HG03342 (cell line): Measurements from ENCODE around the gene SNX8.
"Not testable (repeated sequence)": the region's sequence is repeated elsewhere in the genome, so short reads cannot be mapped to it uniquely, and the experiment has no call there.

Experiments used
- ATAC-seq: cut with Tn5 transposase; IDR thresholded peaks from one replicate; pipeline ENCODE4 v1.9.1; 2021; ENCODE audit warnings: mild to moderate bottlenecking, moderate library complexity; ENCODE audit not compliant: unreplicated experiment

SNX8 gene

GRCh38 chr7:2330493-2330892 lies 16.3 kb upstream of the SNX8 start:
- no peak for ATAC-seq

DNA sequence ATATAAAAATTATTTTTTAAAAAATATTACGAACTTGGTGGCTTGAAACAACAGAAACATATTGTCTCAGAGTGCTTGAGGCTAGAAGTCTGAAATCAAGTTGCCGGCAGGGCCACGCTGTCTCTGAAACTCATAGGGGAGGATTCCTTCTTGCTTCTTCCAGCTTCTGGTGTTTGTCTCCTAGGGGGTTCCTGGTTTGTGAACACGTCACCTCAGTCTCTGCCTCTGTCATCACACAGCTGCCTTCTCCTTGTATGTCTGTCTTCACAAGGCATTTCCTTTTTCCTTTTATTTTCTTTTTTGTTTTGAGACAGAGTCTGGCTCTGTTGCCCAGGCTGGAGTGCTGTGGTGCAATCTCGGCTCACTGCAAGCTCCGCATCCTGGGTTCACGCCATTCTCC lies 12.7 kb upstream of the SNX8 start:
- ATAC-seq, result no peak

- no peak for ATAC-seq
Observed at GRCh38 chr7:2325162-2325561, 10.9 kb upstream of the SNX8 start.

DNA sequence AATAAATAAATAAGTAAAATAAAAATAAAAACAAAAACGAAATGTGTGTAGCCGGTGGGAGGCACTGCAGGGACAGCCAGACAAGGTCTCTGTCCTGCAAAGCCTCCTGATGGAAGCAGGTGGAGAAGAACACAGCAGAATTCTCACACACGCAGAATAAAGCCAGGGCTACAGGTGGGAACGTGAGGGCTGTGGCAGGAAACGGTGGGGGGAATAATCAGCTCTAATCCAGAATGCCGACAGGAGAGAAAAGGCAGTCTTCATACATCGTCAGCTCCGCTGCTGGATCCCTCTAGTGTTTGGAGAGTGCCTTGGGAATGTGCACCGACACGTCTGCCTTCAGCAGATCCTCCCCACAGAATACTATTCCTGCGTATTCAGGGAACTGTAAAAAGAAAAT lies 6.8 kb upstream of the SNX8 start:
- no peak for ATAC-seq

DNA sequence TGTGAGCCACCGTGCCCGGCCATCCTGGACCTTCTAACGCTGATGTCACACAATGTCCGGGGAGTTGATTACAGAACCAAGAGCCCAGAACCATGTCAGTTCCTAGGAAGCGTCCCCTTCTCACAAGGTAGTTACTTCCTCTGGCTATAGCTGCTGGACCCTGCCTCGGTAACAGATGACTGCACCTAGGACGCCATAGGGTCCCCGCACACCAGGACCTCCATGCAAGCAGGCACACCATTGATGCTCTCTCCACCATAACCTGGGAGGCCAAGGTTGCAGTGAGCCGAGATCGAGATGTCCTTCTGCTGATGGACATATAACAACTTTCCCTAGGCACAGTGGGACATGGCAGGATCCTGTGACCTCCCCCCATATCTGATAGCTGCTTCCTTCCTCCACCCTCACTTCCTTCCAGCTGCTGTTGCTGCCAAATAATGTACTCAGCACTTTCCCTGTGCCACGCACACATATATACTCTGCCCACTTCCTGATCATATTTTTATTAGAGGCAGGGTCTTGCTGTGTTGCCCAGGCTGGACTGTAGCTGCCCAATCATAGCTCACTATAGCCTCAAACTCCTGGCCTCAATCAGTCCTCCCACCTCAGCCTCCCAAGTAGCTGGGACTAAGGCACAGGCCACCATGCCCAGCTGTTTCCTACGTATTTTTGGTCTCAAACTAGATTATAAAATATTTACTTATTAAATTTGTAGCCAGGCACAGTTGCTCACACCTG lies 3.5 kb upstream of the SNX8 start:
- ATAC-seq, result no peak

GRCh38 chr7:2316578-2316977 lies 2.3 kb upstream of the SNX8 start:
- ATAC-seq, result no peak

DNA sequence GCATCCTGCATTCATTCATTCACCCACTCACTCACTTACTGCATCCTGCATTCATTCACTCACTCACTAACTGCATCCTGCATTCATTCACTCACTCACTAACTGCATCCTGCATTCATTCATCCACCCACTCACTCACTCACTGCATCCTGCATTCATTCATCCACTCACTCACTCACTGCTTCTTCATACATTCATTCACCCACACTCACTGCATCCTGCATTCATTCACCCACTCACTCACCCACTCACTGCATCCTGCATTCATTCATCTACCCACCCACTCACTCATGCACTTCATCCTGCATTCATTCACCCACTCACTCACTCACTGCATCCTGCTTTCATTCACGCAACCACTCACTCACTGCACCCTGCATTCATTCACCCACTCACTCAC lies 1.5 kb upstream of the SNX8 start:
- no peak for ATAC-seq

GRCh38 chr7:2314956-2315530 lies 802 bp upstream of the SNX8 start:
- ATAC-seq, result not testable (repeated sequence)

DNA sequence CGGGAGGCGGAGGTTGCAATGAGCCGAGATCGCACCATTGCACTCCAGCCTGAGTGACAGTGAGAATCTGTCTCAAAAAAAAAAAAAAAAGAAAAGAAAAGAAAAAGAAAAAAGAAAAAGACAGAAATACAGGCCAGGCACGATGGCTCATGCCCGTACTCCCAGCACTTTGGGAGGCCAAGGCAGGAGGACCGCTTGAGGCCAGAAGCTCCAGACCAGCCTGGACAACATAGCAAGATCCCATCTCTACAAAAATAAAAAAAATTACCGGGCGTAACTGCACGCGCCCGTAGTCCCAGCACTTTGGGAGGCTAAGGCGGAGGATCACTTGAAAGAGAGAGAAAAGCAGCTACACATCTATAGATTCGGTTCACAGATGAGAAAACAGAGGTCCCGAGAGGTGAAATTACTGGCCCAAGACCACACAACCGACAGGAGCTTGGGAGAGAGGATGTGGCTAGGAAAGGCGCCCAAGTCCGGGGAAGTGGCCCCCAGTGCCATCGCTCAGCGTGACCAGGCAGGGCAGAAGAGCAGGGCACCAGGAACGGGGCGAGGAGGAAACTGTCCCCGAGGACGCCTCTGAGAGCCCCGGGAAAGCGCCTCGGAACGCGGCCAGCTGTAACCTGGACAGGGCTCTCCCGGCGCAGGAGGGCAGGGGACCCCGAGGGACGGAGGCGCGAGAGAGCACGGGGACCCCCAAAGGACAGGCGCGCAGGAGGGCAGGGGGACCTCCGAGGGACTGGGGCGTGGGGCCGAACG lies 612 bp downstream of the SNX8 start:
- ATAC-seq, result peak; percentile 1

DNA sequence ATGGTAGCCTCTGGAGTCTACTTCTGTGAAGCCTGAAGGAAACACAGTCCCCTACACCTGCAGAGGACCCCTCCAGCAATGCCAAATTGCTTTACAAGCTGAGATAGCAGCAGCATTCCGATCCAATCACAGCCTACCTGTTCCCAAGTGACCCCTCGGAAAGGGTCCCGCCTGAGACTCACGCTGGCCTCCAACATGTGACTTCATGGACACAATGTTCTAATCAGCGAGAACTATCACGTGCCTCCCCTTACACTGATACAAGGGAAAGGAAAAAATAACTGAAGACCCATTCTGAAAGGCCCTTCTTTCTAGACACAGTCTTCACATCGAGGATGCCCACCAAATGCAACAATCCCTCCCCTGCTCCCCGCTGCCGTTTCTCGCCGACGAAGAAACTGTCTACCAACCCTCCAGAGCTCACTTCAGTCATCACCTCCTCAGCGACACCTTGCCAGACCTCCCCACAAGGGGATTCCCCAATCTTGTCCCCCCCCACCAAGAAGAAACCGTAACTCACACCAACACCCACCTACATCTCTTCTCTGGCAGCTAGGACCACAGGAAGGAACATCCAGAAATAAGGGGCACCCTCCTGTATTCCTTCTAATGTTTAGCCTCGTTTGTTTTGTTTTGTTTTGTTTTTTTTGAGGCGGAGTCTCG lies 1.8 kb downstream of the SNX8 start:
- ATAC-seq, result no peak

GRCh38 chr7:2309889-2310331 lies 4.3 kb downstream of the SNX8 start:
- ATAC-seq, result no peak

GRCh38 chr7:2307690-2308107 lies 6.5 kb downstream of the SNX8 start:
- ATAC-seq, result peak; percentile 53

DNA sequence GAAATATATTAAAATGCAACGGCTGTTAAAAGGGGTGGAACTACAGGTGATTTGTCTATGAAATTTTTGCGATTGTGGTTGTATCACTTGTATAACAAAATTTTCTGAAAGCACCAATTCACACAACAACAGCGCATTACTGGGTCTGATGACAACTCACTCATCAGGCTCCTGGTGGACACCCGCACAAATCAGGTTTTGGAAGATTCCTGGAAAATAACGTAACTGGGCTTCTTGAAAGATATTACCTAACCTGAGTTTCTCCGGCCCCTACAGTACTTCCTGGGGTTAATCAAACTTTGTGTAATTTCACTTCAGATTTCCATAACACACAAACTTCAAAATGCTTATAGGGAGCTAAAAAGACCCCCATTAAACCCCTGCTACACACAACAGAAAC lies 7.6 kb downstream of the SNX8 start:
- ATAC-seq, result no peak

- ATAC-seq, result not testable (repeated sequence)
Observed at GRCh38 chr7:2305258-2305657, 9.0 kb downstream of the SNX8 start.

DNA sequence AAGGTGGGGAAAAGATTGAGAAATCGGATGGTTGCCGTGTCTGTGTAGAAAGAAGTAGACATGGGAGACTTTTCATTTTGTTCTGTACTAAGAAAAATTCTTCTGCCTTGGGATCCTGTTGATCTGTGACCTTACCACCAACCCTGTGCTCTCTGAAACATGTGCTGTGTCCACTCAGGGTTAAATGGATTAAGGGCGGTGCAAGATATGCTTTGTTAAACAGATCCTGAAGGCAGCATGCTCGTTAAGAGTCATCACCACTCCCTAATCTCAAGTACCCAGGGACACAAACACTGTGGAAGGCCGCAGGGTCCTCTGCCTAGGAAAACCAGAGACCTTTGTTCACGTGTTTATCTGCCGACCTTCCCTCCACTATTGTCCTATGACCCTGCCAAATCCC lies 10.7 kb downstream of the SNX8 start:
- not testable (repeated sequence) for ATAC-seq

DNA sequence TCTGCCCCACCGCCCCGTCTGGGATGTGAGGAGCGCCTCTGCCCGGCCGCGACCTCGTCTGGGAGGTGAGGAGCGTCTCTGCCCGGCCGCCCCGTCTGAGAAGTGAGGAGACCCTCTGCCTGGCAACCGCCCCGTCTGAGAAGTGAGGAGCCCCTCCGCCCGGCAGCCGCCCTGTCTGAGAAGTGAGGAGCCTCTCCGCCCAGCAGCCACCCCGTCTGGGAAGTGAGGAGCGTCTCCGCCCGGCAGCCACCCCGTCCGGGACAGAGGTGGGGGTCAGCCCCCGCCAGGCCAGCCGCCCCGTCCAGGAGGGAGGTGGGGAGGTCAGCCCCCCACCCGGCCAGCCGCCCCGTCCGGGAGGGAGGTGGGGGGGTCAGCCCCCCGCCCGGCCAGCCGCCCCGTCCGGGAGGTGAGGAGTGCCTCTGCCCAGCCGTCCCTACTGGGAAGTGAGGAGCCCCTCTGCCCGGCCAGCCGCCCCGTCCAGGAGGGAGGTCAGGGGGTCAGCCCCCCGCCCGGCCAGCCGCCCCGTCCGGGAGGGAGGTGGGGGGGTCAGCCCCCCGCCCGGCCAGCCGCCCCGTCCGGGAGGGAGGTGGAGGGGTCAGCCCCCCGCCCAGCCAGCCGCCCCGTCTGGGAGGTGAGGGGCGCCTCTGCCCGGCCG lies 11.4 kb downstream of the SNX8 start:
- not testable (repeated sequence) for ATAC-seq

DNA sequence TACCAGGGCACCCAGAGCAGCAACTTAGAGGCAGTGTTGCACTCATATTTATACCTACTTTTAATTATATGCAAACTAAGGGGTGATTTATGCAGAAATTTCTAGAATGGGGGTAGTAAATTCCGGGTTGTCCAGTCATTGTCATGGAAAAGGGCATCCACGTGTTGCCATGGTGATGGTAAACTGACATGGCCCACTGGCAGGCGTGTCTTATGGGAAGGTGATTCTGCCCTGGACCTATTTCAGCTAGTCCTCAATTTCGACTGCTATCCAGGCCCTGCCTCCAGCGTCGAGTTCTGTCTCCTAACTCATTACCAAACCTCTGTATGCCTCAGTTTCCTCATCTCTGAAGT lies 12.8 kb downstream of the SNX8 start:
- ATAC-seq, result no peak

DNA sequence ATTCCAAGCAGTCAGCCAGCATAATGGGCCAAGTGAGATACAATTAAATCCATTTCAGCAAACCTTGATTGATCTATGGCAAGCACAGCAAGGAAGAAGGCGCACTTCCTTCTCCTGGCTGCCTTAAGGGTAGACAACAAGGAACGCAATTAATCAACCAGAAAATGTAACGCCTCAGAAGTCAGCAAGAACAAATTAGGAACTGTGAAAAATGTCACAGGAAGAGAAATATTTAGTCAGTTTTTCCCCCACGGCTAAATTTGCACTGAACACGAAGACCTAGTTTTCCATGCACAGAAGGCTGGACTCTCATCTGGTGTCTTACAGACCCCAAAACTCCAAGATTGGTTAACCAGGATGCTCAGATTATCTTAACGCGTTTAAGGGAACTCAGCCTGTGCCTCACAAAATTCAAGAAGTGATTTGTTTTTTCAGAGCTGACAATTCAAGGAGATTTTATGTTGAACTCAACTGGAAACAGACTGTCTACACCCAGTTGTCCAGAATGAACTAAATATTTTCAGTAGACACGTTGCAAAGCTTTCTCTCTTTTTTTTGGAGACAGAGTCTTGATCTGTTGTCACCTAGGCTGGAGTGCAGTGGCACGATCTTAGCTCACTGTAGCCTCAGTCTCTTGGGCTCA lies 14.2 kb downstream of the SNX8 start:
- no peak for ATAC-seq

- ATAC-seq, result peak; percentile 47
Observed at GRCh38 chr7:2299131-2299829, 15.0 kb downstream of the SNX8 start.

DNA sequence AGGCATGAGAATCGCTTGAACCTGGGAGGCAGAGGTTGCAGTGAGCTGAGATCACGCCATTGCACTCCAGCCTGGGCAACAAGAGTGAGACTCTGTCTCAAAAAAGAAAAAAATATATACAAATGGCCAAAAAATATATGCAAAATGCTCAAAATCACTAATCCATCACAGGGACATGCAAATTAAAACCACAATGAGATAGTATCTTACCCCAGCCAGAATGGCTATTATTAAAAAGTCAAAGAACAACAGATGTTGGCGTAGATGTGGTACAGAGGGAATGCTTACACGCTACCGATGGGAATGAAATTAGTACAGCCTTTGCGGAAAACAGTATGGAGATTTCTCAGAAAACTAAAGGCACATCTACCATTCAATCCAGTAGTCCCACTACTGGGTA lies 17.4 kb downstream of the SNX8 start:
- no peak for ATAC-seq
